Measurements from ENCODE around the gene ZNF583. TPM values are rescaled to one million over a fixed set of nuclear protein-coding genes. Genes with fewer than 3 reads are reported as not detected.

Gene ZNF583
- total RNA-seq, 1 experiment from 2014 or later = not detected

- no peak overlapping the region for H3K27ac ChIP-seq (ENCODE audit: low read depth, low read length)
- CTCF ChIA-PET = no interaction called here
- no peaks in the 10 kb centered on the region for H3K27me3 ChIP-seq (ENCODE audit: insufficient read depth, low read length)
- H3K4me2 ChIP-seq (ENCODE audit: low read length) = no peak overlapping the region
- ATAC-seq (no peak), DNase-seq (ENCODE audit: low read depth, low spot score) (no peak)
- no peak overlapping the region for H2AFZ ChIP-seq (ENCODE audit: low read depth, low read length, poor library complexity, severe bottlenecking)
- H3K9ac ChIP-seq (ENCODE audit: low read length) = no peak overlapping the region
- RAD21 ChIA-PET (ENCODE audit: low non-redundant PET in 1 of 2, low total read pairs in 2 of 2, uncharacterized antibody in 2 of 2, unreplicated experiment in 2 of 2) = no interaction called here
- no peak for TF ChIP-seq ZBTB33 (IDR thresholded peaks at IDR 0.05; ENCODE audit: extremely low read depth, insufficient replicate concordance, low read length)
- no peak for TF ChIP-seq TCF7L2 (IDR thresholded peaks at IDR 0.05; ENCODE audit: borderline replicate concordance, extremely low read depth, insufficient read depth, insufficient read length)
- no peak for TF ChIP-seq EGR1 (IDR thresholded peaks at IDR 0.05; ENCODE audit: low read depth)
- no peak for TF ChIP-seq RAD21 (IDR thresholded peaks at IDR 0.05; ENCODE audit: low read depth)
- TF ChIP-seq CBX3 (IDR thresholded peaks at IDR 0.05; ENCODE audit: low read depth) = no peak
- TF ChIP-seq REST (IDR thresholded peaks at IDR 0.05; ENCODE audit: low read depth) = no peak
- no peak for TF ChIP-seq POLR2A (IDR thresholded peaks at IDR 0.05; ENCODE audit: borderline replicate concordance, extremely low read depth, insufficient read depth, insufficient read length)
- no peak for TF ChIP-seq CEBPB (IDR thresholded peaks at IDR 0.05; ENCODE audit: low read depth)
- no peak for TF ChIP-seq YY1 (IDR thresholded peaks at IDR 0.05; ENCODE audit: extremely low read depth, insufficient replicate concordance, low read depth, low read length)
- TF ChIP-seq POLR2AphosphoS5 (IDR thresholded peaks at IDR 0.05; ENCODE audit: low read depth, low read length) = no peak
- no peak for TF ChIP-seq ZNF274 (IDR thresholded peaks at IDR 0.05; ENCODE audit: low read depth, low read length)
- TF ChIP-seq FOSL1 (IDR thresholded peaks at IDR 0.05; ENCODE audit: low read depth) = no peak
- no peak for TF ChIP-seq EZH2phosphoT487 (IDR thresholded peaks at IDR 0.05; ENCODE audit: borderline replicate concordance)
- TF ChIP-seq ATF3 (IDR thresholded peaks at IDR 0.05) = no peak
- no peak for TF ChIP-seq SP1 (IDR thresholded peaks at IDR 0.05; ENCODE audit: low read depth)
- H4K20me1 ChIP-seq (ENCODE audit: insufficient read depth) = no peaks in the 10 kb centered on the region
- no peaks in the 10 kb centered on the region for H3K36me3 ChIP-seq (ENCODE audit: control insufficient read depth in 1 of 2, insufficient read depth in 2 of 2, low read length in 2 of 2)
- H3K9me3 ChIP-seq (ENCODE audit: control insufficient read depth in 1 of 2, insufficient read depth in 1 of 2, low read depth in 1 of 2, low read length in 2 of 2) = peaks cover 6 to 19% of the 10 kb centered on the region in 2 experiments; a peak in 2 of 4 replicates
- H3K9me2 ChIP-seq (ENCODE audit: insufficient read depth) = no peaks in the 10 kb centered on the region
- no peaks in the 10 kb centered on the region for H3K4me1 ChIP-seq (ENCODE audit: control insufficient read depth in 1 of 2, insufficient read depth in 2 of 2, low read length in 2 of 2)
- no peak overlapping the region for H3K4me3 ChIP-seq (replicated peaks in 1 of 2; ENCODE audit: low read depth in 1 of 2, low read length in 2 of 2)
- no peaks in the 10 kb centered on the region for H3K79me2 ChIP-seq (ENCODE audit: insufficient read depth, low read length)
- BruUV-seq (replicated peaks) = no TSS peak
- POLR2A ChIA-PET = no interaction called here
- intact Hi-C loops (cut with micrococcal nuclease) = no loop called here
Observed at GRCh38 chr19:56372281-56372680, 31.9 kb upstream of the ZNF583 start.

All from HCT116 (cell line).